Stimulated activated naive CD4-positive, alpha-beta T cell treated with Interleukin-2 at 50 U/mL for 16 hours (primary cell): ENCODE measurements around the gene HS3ST4.

Experiments used
- DNase-seq: peaks from one replicate; lab custom pipeline; 2025; lab: John Stamatoyannopoulos, UW

HS3ST4 gene

DNA sequence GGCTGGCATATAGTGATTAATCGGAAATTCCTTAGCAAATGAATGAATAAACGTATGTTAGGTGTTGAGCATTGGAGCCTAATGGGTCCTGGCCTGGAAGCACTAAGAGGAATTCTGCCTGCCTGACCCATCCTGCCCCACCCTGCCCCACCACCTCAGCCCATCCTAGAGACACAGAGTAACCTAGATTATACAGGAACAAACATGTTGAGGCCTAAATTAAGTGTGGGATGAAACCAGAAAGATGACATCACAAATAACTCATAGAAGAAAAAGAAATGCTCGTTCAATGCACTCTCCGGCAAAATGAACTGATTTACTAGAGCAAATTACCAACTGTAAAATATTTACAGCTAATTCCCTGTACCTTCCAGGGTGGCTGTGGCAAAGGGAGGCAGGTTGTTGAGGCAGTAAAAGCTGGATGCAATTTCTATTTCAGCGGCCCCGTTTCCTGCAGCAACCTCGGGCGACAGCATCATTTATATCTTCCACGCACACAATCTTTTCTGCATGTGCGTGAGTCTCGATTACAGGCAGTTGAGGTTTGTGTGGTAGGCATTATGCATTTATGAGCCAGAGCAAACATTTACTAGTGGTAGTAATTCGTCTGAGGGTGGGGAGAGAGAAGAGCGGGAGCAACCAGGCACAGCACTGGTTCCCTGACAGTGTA is 417.2 kb downstream of the HS3ST4 start:
- no peak for DNase-seq

DNA sequence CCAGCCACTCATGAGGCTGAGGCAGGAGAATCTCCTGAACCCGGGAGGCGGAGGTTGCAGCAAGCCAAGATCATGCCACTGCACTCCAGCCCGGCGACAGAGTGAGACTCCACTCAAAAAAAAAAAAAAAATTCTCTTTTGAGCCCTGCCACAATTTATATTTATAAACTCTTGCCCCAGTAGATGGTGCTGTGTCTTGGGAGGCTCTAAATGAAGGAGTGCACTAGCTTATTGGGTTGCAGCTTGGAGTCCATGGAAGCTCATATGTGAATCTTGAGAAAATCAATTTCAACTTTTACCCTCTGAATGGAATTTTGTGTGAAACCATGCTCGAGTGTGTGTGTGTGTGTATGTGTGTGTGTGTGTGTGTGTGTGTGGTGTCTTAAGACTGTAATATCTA is 420.1 kb downstream of the HS3ST4 start:
- no peak for DNase-seq

DNA sequence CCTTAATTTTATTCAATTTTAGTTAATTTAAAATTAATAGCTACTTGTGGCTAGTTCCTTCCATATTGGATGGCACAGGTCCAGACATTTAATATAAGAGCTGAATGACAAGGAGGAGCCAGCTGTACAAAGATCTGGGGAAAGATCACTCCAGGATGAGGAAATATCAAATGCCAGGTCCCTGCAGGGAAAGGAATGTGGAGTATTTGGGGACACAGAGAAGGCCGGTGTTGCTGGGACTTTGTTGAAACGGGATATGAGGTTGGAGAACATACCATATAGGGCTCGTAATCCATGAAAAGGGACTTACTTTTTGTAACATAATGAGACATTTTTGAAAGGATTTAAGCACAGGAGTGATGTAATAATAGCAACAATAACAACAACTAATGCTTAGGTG is 426.8 kb downstream of the HS3ST4 start:
- no peak for DNase-seq

DNA sequence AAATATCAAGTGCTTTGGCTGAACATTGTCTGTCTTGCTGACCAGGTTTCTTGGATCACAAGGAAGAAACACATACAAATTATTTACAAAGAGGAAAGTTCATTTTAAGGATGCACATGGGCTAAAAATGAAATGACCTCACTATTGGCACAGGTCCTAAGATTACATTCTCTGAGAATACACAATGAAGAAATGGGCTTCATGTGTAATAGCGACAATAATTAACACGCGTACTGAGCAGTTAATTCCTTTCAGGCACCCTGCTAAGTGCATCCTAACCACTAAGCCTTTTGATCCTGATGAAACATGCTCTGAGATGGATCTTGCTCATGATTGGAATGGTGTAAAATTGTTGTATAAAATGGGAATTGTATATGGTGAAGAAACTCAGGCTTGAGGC is 429.0 kb downstream of the HS3ST4 start:
- no peak for DNase-seq

DNA sequence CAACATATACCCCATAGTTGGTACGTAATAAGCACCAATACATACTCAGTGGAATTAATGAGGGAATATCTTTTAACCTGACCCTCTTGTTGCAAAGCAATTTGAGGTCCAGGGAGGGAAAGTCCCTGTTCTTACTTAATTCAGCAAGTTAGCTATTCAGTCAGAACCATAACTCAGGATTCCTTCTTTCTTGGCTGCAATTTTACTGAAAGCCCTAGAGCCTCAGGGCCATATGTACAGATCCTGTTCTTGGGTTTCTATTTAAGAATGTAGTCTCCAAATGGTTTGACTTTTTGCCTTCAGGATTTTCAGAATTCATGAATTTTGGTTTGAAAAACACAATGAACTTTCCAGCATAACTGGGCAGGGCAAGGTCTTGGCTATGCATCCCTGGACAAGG is 436.5 kb downstream of the HS3ST4 start:
- no peak for DNase-seq

DNA sequence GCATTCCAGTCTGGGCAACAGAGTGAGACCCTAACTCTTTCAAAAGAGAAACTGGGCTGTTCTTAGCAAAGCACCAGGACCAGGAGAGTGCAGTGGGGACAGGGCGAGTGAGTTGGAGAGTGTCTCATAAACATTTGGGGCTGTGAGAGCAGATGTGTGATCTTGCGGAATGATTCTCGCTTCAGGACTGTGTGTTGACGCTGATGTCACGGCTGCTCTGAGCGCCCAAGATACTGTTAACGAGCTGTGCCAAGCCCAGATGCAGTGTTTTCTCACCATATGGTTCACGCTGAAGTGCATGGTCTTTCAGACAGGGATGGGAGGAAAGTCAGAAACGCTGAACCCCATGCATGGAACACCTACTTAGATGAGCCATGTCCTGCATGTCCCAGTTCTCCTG is 438.2 kb downstream of the HS3ST4 start:
- DNase-seq, result no peak

DNA sequence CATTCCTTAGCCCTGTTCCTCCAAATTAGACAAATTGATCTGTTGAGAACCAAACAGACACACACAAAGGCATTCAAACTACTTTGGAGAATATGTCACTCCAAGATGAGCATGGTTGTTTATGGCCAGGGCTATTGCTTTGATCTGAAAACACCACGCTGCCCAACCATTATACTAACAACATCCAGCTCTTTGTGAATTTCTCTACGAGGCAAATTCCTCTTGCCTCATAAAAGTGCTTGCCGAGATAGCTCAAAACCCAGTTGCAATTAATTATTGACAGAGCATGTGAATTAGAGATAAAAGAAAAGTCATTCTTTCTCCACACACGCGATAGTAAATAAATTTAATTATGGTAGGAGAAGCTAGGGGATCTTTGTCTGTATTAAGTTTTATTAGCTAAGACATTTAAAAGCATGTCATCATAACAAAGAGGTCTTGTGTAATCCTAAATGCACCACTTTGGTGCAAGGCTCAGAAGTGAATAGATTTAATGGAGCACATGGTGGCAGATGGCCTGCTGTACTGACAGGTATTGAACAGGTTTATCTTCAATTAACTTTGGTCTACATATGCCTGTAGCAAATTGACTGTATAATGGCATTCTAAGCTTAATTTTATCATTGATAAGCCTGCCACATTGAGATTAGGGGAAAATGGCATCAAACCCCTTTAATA is 441.8 kb downstream of the HS3ST4 start:
- DNase-seq, result no peak

DNA sequence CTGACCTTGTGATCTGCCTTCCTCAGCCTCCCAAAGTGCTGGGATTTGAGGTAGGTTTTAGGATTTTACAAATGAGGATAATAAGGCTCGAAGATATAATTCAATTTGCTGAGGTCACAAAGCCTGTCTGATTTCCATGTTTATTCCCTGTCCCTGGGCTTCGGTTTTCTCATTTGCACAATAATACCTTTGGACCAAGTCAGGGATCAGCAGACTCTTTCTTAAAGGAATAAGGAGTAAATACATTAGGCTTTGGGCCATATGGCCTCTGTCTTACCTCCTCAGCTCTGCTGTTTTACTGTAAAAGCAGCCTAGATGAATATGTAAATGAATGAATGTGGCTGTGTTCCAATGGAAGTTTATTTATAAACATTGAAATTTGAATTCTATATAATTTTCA is 442.8 kb downstream of the HS3ST4 start:
- DNase-seq, result no peak

DNA sequence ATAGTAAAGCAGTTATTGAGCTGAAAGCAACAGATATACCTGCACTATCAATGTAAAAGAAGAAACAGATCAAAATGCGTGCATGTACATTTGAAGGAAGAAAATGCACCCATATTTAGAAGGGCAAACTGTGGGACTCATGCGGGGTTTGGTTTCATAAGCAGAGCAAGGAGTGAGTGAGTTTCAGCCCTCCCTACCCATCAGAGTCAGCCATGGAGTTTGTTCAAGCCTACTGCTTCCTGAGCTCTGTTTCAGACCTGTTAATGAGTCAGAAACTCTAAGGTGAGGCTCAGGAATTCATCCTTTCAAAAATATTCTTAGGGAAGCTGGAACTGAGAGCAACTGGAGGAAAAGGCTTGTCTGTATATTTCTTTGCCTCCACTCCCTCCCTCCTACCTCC is 446.2 kb downstream of the HS3ST4 start:
- no peak for DNase-seq

DNA sequence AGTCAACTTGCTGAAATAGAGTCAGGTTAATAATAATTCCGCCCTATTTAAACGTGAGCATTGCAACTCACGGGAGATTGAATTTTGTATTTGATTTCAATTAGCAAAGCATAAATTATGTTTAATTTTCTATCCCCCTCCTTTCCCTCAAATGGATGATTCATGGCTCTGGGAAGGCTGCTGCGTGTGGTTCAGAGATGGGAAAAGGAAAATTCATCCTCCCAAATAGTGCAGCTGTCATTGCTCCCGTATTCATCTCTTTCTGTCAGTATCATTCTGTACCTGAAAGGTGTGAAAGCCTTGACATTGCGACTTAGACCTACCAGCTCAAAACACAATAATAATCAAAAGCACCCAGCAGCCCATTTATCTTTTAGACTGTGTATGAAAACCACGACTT is 447.3 kb downstream of the HS3ST4 start:
- DNase-seq, result no peak

DNA sequence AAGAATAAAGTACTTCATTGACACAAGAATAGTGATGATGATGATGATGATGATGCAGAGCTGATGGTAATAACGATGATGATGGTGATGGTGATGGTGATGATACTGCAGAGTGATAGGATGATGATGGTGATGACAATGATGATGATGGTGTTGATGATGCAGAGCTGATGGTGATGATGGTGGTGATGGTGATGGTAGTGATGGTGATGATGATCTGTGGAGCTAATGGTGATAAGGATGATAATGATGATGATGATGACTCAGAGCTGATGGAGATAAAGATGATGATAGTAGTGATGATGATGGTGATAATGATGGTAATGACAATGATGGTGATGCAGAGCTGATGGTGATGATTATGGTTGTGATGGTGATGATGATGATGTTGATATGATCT is 448.1 kb downstream of the HS3ST4 start:
- no peak for DNase-seq

DNA sequence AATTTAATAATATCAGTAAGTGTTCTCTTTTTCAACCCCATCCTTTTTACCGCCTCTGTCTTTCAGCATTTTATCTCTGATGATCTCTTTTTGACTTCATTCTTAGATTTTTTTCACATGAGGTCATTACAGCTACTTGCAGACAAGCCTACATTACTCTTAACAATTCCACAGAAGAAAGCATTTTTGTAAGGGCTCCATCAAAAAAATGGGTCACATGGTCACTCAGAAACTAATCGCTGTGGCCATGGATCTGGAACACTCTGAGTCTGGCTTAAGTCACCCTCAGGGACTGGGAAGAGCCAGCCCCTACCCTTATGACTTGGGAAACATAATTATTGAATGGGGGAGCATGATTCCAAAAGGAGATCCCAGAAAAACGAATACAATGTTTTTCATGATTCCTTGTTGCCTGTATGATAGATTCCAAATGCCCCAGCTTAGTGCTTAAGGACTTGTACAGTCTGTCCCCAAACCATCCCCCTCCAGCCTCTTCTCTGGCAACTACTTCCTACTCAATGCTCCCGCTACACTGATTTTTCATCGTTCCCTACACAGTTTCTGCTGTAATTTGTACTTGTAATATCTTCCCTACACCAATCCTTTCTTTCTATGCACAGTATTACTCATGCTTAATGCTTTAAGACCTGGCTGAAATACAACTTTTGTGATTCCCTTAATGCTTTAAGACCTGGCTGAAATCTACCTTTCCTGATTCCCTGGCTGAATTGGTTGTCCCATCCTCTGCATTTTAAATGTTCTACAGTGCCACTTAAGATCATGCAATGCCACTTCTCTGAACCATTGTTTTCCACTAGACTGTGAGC is 457.8 kb downstream of the HS3ST4 start:
- no peak for DNase-seq

DNA sequence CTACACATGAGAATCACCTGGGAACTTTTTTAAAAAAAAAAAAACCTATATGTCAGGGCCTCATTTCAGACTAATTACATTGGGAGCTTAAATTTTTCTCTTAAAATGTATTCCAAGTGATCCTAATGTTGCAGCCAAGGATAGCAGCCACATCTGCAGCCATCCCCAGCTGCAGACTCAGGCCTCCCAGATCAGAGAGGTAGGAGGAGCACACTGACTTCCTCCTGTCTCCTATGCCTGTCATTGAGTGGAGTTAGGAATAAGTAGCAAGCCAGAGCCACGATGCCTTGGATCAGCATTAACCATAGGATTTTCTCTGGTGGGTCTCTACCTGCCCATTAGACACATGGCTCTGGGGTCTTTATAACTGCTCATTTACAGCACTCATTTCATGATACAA is 463.5 kb downstream of the HS3ST4 start:
- DNase-seq, result no peak

DNA sequence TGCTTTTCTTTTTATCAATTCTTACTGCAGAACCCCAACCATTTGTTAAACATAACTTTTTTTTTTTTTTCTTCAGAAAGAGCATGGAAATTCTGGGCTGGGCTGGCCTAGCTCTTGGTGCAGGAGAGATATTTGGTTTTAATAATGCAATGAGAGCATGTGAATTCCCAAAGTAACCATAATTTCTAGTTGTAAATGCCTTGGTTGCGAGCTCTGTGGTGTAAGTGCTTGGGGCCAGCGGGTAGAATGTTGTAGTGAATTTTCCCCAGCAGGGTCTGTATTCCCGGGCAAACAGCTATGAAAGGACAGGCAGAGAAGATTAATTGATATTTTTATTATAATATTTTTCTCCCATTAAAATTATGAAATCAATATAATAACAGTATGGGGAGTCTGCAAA is 465.6 kb downstream of the HS3ST4 start:
- no peak for DNase-seq

DNA sequence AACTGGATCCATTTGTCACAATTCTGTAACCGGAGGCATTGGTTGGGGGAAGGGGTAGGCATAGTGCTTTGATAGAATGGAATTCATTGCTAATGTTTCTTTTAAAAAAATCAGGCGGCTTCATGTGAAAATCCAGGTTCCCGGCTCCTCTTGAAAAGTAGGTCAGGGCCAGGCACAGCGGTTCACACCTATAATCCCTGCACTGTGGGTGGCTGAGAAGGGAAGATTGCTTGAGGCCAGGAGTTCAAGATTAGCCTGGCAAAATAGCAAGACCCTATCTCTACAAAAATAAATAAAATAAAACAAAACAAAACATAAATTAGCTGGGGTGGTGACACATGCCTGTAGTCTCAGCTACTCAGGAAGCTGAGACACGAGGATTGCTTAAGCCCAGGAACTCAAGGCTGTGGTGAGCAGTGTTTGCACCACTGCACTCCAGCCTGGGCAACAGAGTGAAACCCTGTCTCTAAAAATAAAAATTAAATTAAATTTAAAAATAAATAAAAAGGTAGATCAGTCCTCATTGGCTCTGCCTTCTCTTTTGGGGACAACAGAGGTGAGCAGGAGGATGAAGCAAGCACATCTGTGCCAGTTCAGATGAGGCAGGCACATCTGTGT is 466.5 kb downstream of the HS3ST4 start:
- no peak for DNase-seq

DNA sequence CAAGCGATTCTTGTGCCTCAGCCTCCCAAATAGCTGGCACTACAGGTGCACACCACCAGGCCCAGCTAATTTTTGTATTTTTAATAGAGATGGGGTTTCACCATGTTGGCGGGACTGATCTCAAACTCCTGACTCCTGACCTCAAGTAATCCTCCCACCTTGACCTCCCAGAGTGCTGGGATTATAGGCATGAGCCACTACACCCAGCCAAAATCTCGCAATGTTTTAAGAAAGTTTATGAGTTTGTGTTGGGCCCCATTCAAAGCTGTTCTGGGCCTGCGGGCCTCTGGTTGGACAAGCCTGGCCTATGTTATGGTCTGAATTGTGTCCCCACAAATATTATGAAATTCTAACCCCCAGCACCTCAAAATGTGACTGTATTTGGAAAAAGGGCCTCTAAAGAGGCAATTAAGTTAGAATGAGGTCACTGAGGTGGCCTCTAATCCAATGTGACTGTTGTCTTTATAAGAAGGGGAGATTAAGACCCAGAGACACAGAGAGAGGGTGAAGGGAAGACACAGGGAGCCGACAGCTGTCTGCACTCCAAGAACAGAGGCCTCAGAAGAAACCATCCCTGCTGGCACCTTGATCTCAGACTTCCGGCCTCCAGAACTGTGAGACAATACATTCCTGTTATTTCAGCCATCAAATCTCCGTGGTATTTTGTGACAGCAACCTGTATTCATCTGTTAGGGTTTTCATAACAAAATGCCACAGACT is 469.9 kb downstream of the HS3ST4 start:
- DNase-seq, result no peak

DNA sequence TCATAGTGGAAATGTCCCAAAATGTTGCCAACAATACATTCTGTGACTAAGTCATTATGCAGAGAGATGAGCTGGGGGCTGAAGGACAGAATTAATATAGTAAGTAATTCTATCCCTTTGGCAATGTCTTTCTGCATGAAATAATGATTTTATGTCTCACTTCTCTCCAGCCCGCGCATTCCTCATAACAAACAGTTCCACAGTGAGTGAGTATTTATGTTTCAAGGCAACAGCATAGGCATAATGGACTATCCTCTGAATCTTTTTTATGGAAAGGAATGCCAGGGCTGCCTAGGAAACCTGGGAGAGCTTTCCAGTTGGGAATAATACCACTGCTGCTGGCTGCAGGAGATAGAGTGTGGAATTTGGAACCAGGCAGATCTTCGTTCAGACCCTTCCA is 477.7 kb downstream of the HS3ST4 start:
- DNase-seq, result no peak

DNA sequence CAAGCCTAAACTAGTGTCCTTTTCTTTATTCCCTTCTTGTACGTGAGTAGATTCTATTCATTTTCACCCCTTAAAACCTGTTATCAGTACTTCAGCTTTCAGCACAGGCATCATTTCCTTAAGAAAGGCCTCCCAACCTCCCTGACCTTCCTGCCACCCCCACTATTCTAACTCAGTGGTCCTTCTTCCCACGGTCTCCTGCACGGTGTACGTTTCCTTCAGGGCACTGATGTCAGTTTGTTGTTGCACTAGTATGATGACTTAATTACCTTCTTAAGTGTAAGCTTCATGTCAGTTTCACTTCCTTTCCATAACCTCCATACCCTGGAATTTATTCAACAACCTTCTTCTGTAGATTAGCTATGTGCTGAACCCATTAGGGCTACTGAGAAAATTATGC is 484.2 kb downstream of the HS3ST4 start:
- no peak for DNase-seq

DNA sequence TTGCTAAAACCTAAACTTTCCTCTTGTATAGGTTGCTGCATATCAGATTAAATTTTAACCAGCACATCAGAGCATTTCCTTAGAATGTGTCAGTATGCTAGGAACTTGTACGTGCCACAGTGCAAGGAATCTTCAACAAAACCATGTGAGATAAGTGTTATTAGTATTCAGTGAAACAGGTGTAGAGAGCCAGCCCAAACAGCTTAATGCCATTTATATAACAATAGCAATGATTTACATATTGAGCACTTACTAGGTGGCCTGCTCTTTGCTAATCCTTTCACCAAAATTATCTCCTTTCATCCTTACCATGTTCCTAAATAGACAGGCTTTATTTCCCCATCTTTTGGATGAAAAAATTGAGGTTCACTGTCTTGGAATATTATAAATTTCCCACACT is 485.7 kb downstream of the HS3ST4 start:
- no peak for DNase-seq

DNA sequence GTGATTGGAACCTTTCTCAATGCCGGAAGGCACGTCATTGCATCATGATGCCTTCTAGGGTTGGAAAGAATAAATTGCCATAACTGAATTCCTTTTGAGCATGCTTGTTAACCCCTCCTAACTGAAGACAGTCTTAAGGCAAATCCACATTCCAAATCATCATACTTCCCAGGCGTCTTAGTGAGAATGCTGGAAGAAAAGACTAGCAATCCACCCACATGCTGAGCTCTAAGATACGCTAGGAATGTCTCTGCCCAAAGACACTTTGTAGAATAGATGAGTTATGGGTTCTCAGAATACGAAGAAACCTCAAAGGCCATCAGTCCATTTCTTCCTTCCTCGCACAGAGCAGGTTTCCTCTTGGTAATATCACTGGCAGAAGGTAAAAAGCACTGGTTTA is 486.5 kb downstream of the HS3ST4 start:
- no peak for DNase-seq

DNA sequence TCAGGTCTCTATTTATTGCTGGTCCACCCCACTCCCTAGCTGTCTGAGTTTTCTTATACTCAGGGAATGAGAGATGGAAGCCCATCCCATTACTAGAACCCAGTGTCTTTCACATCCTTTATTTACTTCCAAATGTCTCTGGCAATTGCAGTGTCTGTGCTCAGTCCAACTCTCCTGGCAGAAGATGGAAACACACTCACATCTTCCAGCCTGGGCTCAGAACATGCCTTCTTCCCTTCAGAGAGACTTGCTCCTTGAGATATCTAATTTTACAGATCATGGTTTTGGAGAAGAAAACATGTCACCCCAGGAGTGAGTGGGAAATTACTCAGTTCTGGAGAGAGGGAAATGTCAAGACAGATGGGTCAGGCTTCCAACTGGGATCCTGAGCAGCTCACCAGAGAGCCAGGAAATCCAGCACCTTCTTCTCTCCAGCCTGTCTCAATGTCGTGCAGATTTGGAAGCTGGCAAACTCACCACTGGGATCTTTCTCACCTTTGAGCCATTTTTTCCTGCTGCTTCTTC is 494.4 kb downstream of the HS3ST4 start:
- no peak for DNase-seq
